WI38 (cell line): ENCODE data around the gene RPS6KB2.
A peak's percentile ranks its signal among the peaks of the same experiment; 100 is the strongest.
"Not testable (repeated sequence)": the region's sequence is repeated elsewhere in the genome, so short reads cannot be mapped to it uniquely, and the experiment has no call there.

Source experiments
- H3K4me3 ChIP-seq: 2 replicates; pipeline ENCODE4 v1.5.1; 2011; ENCODE audit warnings: low read depth, mild to moderate bottlenecking, control low read depth, low read length
- CTCF ChIP-seq: IDR thresholded peaks from 2 replicates; pipeline ENCODE4 v1.5.1; 2012; ENCODE audit warnings: low read depth, mild to moderate bottlenecking, control low read depth, low read length

RPS6KB2 gene

DNA sequence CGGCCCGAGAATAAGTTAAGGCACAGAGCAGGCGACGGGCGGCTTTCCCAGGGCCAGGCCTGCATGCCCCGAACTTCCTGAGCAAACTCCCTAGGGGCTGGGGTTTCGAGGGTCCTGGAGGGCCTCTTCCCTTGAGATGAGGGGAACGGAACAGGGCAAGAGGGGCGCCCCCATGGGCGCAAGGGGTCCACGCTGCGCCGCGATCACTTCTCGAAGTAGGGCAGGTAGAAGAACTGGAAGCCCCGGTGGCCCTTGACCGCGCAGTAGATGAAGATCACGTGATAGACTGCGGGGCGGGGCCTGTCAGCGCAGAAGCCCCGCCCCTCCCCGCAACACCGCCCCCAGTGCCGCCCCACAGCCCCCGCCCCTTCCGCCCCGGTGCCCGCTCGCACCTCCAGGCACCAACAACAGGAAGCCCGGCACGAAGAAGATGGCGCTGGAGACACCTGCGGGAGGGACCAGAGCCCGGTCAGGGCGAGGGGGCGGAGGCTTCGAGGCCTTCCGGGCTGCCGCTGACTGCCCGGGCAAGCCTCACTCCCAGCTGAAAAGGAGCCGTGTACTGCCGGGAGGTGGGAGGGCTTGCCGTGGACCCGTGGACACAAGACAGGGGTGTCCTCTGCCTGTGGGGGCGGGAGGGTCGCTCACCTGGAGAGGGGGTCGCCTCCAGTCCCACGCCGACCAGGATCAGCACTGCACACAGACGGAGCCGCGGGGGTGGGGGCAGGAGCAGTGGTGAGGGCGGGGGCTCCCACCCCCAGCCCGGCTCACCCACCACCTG is 36.3 kb downstream of the RPS6KB2 start:
- TF ChIP-seq CTCF = no peak

GRCh38 chr11:67465189-67465510 is 36.9 kb downstream of the RPS6KB2 start:
- no peak for TF ChIP-seq CTCF
- no peak overlapping the region for H3K4me3 ChIP-seq

More for the DNA sequence above, 36.3 kb downstream of the RPS6KB2 start:
- no peak overlapping the region for H3K4me3 ChIP-seq

DNA sequence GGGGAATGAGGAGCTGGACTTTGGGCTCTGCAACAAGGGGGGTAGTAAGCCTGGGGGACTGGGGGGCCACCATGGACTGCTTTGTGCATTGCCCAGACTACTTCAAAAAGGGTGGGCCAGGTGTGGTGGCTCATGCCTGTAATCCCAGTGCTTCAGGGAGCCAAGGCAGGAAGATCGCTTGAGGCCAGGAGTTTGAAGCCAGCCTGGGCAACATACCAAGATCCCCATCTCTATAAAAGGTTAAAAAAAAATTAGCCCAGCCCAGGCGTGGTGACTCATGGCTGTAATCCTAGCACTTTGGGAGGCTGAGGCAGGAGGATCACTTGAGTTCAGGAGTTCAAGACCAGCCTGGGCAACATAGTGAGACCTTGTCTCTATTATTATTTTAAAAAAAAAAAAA is 37.2 kb downstream of the RPS6KB2 start:
- H3K4me3 ChIP-seq = not testable (repeated sequence)

DNA sequence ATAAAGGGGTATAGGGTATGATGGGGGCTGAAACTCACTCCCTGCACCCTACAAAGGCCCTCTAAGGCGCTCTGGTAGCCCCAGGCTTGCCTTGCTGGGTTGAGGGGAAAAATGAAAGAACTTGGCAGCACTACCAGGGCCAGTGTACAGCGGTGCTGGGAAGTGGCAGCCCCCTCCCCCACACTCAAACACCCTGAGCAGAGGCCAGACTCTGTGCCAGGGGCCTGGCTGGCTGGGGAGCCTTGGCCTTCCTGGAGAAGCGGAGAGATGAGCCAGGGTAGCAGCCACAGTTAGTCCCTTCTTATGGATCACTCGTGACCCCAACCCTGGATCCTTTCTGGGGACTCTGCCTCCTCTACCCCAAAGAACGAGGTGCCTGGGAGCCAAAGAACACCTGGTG is 38.1 kb downstream of the RPS6KB2 start:
- no peak for TF ChIP-seq CTCF
- no peak overlapping the region for H3K4me3 ChIP-seq

DNA sequence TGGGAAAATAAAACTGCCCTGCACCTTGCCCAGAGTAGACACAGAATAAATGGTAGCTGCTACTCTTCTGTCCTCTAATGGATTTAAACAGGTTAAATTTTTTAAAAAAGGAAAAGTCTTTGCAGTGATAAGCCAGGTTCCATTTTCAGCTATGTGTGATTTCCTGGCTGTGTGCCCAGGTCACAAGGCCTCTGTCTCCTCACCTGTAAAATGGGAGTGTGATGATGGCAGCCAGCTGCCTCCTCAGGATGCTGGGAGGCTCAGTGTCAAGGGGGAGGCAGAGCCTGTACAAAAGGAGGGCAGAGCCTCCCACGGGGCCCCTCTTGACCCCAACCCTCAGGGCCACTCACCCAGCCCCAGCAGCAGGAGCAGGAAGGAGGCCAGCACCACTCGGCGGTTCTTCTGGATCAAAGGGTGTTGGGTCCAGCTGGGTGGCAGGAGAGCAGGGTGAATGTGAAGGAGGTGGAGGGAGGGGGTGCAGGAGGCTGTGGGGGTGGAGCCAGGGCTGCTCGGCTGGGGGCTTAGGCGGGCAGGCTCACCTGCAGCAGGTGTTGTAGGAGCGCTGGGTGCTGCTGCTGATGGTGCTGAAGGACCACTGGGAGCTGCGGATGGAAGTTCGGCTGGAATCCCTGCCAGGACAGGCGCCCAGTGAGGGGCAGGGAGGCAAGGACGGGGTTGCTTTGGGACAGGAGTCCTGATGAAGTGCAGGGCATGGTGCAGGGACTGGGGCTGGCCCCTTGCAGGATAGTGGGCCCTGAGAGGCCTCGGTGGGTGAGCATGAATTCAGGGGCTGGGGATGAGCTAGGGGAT is 38.9 kb downstream of the RPS6KB2 start:
- H3K4me3 ChIP-seq = no peak overlapping the region
- TF ChIP-seq CTCF = no peak

GRCh38 chr11:67468056-67468455 is 39.8 kb downstream of the RPS6KB2 start:
- H3K4me3 ChIP-seq = peak overlapping the region; percentile 81
- no peak for TF ChIP-seq CTCF

DNA sequence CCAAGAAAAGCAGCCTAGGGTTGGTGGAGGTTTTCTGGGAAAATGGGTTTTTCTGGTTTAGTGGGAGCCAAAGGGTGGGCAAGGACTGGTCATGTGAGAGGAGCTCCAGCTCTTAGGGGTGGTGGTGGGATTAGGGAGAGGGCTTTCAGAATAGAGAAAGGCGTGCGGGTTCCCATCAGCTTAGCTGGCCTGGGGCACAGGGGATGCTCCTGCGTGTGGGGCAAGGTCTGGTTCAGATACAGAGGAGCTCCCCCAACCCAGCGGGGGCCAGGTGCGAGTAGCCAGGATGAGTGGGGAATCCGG is 40.1 kb downstream of the RPS6KB2 start:
- peak overlapping the region; percentile 81 for H3K4me3 ChIP-seq
- no peak for TF ChIP-seq CTCF
